Neural progenitor cell (in vitro differentiated cells): ENCODE measurements around the gene AGXT. TPM values are rescaled to one million over a fixed set of nuclear protein-coding genes. Genes with fewer than 3 reads are reported as not detected.

Source experiments
- DNase-seq: peaks from one replicate; pipeline ENCODE4 v3.0.0-alpha.2; 2016; ENCODE audit warnings: low spot score
- H2AFZ ChIP-seq: fragments of 200-600 bp; sonication (generic); replicated peaks from 2 replicates; pipeline ENCODE4 v1.6.1; 2016; ENCODE audit warnings: antibody characterized with exemption
- H3F3A ChIP-seq: fragments of 200-600 bp; sonication (generic); 2 replicates; pipeline ENCODE4 v1.6.1; 2016; ENCODE audit warnings: antibody characterized with exemption, low read depth
- H3K27ac ChIP-seq: fragments of 200-600 bp; sonication (generic); 2 replicates; pipeline ENCODE4 v1.5.1; 2016; ENCODE audit warnings: mild to moderate bottlenecking
- H3K27me3 ChIP-seq: fragments of 200-600 bp; sonication (generic); 2 replicates; pipeline ENCODE4 v1.6.1; 2016; ENCODE audit warnings: mild to moderate bottlenecking, moderate library complexity
- H3K36me3 ChIP-seq: fragments of 200-600 bp; sonication (generic); 2 replicates; pipeline ENCODE4 v1.5.1; 2016
- H3K4me1 ChIP-seq: fragments of 200-600 bp; sonication (generic); 2 replicates; pipeline ENCODE4 v1.6.1; 2016; ENCODE audit warnings: mixed run types
- H3K4me2 ChIP-seq: fragments of 200-600 bp; sonication (generic); 2 replicates; pipeline ENCODE4 v1.6.1; 2016
- H3K4me3 ChIP-seq: fragments of 200-600 bp; sonication (generic); 2 replicates; pipeline ENCODE4 v1.5.1; 2016
- H3K79me2 ChIP-seq: fragments of 200-600 bp; sonication (generic); 2 replicates; pipeline ENCODE4 v1.6.1; 2016; ENCODE audit warnings: low read depth
- H3K9ac ChIP-seq: fragments of 200-600 bp; sonication (generic); 2 replicates; pipeline ENCODE4 v1.6.1; 2016
- H3K9me3 ChIP-seq: fragments of 200-600 bp; sonication (generic); 2 replicates; pipeline ENCODE4 v1.5.1; 2016; ENCODE audit warnings: low read depth
- H4K20me1 ChIP-seq: fragments of 200-600 bp; sonication (generic); 2 replicates; pipeline ENCODE4 v1.6.1; 2016; ENCODE audit warnings: low read depth
- H3K27ac Mint-ChIP-seq: 3 replicates; pipeline ENCODE4 v1.8.0; 2021; ENCODE audit warnings: mixed read lengths
- H3K27me3 Mint-ChIP-seq: 2 replicates; pipeline ENCODE4 v1.8.0; 2022; ENCODE audit warnings: low read depth, mild to moderate bottlenecking, inconsistent platforms, moderate library complexity, mixed read lengths; ENCODE audit not compliant: insufficient read depth
- H3K36me3 Mint-ChIP-seq: 3 replicates; pipeline ENCODE4 v1.8.0; 2021; ENCODE audit warnings: mixed read lengths
- H3K4me1 Mint-ChIP-seq: 3 replicates; pipeline ENCODE4 v1.8.0; 2021; ENCODE audit warnings: mixed read lengths
- H3K4me3 Mint-ChIP-seq: 3 replicates; pipeline ENCODE4 v1.8.0; 2021; ENCODE audit warnings: mild to moderate bottlenecking, moderate library complexity, mixed read lengths
- H3K9me3 Mint-ChIP-seq: 3 replicates; pipeline ENCODE4 v1.8.0; 2020; ENCODE audit warnings: mixed read lengths
- EZH2 ChIP-seq: fragments of 200-600 bp; sonication (generic); IDR thresholded peaks from 2 replicates; pipeline ENCODE4 v1.6.1; 2017; ENCODE audit warnings: antibody characterized with exemption, mild to moderate bottlenecking, moderate library complexity
- EZH2phosphoT487 ChIP-seq: fragments of 200-600 bp; sonication (generic); IDR thresholded peaks from 2 replicates; pipeline ENCODE4 v1.6.1; 2017; ENCODE audit warnings: antibody characterized with exemption
- total RNA-seq: library from RNA; depleted of rRNA; stranded (reverse); fragments of >200 nt; gene quantifications from 2 replicates; pipeline ENCODE4 v1.2.3, GENCODE V29; 2015; ENCODE audit warnings: low replicate concordance
- TF ChIP-seq, protein P1 (sequence below): fragments of 200-600 bp; sonication (generic); IDR thresholded peaks from 2 replicates; pipeline ENCODE4 v1.5.1; 2017; ENCODE audit warnings: antibody characterized with exemption, mild to moderate bottlenecking

Gene AGXT
- total RNA-seq, 1 donor from 2014 or later: not detected

DNA sequence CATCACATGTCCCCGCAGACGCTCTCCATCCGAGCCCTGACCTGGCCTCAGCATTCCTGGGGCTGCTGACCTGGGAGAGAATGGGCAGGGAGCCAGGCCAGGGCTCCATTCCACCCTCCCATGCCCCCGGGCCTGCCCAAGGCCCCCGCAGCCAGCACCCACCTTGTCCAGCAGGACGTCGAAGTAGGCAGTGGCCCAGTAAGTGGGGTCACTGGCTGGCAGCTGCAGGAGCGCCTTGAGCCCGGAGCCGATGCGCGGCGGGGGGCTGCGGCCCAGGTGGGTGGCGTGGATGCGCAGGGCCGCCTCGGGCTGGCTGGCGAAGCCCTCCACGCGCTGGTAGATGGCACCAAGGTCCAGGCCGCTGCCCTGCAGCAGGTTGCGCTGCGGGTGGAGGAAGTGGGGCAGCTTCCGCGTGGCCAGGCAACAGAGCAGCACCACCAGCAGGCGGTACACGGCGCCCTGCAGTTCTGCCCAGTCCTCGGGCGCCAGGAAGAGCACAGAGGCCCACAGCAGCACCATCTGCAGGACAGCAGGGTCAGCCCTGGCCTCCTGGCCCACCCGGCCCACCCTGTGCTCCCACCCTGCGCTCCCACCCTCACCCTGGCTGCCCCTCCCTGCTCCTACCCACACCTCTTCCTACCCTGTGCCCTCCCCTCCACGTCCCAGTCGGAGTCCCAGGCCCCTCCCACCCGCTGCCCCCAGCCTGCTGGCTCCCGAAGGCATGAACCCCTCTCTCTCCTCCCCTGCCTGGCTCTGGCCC lies 19.7 kb downstream of the AGXT start:
- H3K4me3 Mint-ChIP-seq: no peak overlapping the region
- H3K36me3 Mint-ChIP-seq: no peaks in the 10 kb centered on the region
- no peak overlapping the region for H3K27ac ChIP-seq
- H3K9ac ChIP-seq: no peak overlapping the region
- DNase-seq: no peak
- no peaks in the 10 kb centered on the region for H3K79me2 ChIP-seq
- no peaks in the 10 kb centered on the region for H3K4me1 Mint-ChIP-seq
- TF ChIP-seq EZH2: no peak
- TF ChIP-seq EZH2phosphoT487: no peak
- TF ChIP-seq, protein P1, sequence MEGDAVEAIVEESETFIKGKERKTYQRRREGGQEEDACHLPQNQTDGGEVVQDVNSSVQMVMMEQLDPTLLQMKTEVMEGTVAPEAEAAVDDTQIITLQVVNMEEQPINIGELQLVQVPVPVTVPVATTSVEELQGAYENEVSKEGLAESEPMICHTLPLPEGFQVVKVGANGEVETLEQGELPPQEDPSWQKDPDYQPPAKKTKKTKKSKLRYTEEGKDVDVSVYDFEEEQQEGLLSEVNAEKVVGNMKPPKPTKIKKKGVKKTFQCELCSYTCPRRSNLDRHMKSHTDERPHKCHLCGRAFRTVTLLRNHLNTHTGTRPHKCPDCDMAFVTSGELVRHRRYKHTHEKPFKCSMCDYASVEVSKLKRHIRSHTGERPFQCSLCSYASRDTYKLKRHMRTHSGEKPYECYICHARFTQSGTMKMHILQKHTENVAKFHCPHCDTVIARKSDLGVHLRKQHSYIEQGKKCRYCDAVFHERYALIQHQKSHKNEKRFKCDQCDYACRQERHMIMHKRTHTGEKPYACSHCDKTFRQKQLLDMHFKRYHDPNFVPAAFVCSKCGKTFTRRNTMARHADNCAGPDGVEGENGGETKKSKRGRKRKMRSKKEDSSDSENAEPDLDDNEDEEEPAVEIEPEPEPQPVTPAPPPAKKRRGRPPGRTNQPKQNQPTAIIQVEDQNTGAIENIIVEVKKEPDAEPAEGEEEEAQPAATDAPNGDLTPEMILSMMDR: no peak
- no peaks in the 10 kb centered on the region for H4K20me1 ChIP-seq
- H3K36me3 ChIP-seq: no peaks in the 10 kb centered on the region
- no peaks in the 10 kb centered on the region for H3K27me3 ChIP-seq
- no peaks in the 10 kb centered on the region for H3K4me1 ChIP-seq
- no peaks in the 10 kb centered on the region for H3K9me3 Mint-ChIP-seq
- no peak overlapping the region for H3K27ac Mint-ChIP-seq
- H3K4me3 ChIP-seq: no peak overlapping the region
- H3K27me3 Mint-ChIP-seq: peaks cover 5% of the 10 kb centered on the region
- H2AFZ ChIP-seq: no peak overlapping the region
- no peaks in the 10 kb centered on the region for H3K9me3 ChIP-seq
- no peaks in the 10 kb centered on the region for H3F3A ChIP-seq
- no peak overlapping the region for H3K4me2 ChIP-seq

DNA sequence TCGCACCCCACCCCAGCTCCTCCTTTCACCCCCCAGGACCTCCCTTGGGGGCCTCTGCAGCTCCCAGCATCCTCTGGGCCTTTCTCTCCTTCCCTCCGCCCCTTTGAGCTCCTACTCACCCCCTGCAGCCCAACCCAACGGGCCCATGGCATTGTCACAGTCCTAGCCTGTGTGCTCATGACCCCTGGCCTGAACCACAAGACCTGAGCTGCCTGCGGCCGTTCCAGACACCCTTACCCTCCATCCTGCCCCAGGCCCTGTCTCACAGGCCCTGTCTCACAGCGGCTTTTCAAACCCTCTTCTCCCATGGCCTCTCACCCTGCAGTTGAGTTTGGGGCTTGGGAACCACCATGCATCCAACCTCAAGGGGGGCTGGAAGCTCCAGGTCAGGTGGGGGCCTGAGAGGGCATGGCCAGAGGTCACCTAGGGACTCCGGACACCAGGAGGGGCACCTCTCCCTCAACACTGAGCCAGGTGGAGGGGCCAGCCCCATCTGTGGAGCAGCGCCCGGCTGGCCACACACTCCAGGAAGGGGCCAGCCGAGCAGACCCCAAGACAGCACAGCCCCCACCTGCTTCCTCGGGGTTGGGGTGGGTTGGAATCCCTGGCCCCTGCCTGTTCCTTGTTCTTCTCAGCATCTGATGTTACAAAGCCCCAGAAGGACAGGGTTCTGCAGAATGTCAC lies 20.4 kb downstream of the AGXT start:
- H3K4me3 Mint-ChIP-seq: no peak overlapping the region
- Histone ChIP-seq H3K27ac (no peak overlapping the region), H3K4me3 (no peak overlapping the region), H3K4me2 (no peak overlapping the region), H3K27me3 (no peaks in the 10 kb centered on the region), H3K9me3 (no peaks in the 10 kb centered on the region), H3F3A (no peaks in the 10 kb centered on the region), H3K79me2 (no peaks in the 10 kb centered on the region), H3K36me3 (no peaks in the 10 kb centered on the region), H3K9ac (no peak overlapping the region), H3K4me1 (no peaks in the 10 kb centered on the region), H2AFZ (no peak overlapping the region), H4K20me1 (no peaks in the 10 kb centered on the region)
- H3K36me3 Mint-ChIP-seq: no peaks in the 10 kb centered on the region
- no peak for DNase-seq
- peaks cover 4% of the 10 kb centered on the region for H3K27me3 Mint-ChIP-seq
- no peak overlapping the region for H3K27ac Mint-ChIP-seq
- no peaks in the 10 kb centered on the region for H3K9me3 Mint-ChIP-seq
- TF ChIP-seq, protein P1: no peak
- TF ChIP-seq EZH2 (no peak), EZH2phosphoT487 (no peak)
- H3K4me1 Mint-ChIP-seq: peaks cover 4% of the 10 kb centered on the region

DNA sequence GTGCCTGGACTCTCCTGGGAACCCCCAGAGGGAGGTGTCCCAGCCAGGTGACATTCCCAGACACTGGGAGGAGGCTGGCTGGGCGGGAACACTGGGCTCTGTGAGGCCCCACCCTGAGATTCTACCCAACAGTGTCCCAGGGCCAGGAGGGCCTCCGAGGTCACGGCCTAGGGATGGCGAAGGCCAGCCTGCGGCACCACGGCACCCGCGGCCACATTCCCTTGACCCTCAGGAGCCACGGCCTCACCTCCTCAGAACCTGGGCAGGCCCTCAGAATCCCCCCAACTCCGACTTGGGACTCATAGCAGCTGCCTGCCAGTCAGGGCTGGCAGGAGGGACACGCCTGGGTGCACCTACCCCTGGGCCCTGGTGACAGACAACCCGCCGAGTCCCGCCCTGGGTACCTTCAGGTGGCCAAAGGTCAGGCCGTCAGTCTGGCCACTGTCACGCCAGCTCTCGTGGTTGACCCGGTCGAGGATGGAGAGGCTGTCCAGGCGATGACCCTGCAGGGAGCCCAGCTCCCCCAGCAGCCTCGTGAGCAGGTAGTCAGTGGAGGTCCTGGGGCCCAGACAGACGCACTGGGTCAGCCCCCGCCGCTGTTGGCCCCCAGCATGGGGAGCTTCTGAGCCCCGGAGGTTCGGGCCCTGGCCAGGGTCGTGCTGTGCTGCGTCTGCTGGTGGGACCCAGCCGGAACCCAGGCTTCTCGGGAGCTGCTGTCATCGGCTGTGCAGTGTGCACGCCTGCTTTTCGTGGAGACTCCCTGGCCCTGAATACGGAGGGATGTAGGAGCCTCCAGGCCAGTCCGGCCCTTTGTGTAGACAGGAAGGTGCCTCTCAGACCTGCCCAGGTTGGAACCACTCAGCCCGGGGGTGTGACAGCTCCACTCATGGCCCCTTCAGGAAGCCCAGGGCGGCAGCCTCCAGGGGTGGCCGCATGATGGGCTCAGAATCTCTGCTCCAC lies 21.3 kb downstream of the AGXT start:
- no peak overlapping the region for H3K4me3 ChIP-seq
- no peak overlapping the region for H3K4me3 Mint-ChIP-seq
- peaks cover 2% of the 10 kb centered on the region for H3K27me3 Mint-ChIP-seq
- no peaks in the 10 kb centered on the region for H3K79me2 ChIP-seq
- no peaks in the 10 kb centered on the region for H3K9me3 Mint-ChIP-seq
- TF ChIP-seq, protein P1: no peak
- no peak for TF ChIP-seq EZH2phosphoT487
- no peak for TF ChIP-seq EZH2
- DNase-seq: no peak
- no peaks in the 10 kb centered on the region for H3K36me3 ChIP-seq
- H4K20me1 ChIP-seq: no peaks in the 10 kb centered on the region
- no peaks in the 10 kb centered on the region for H3K4me1 ChIP-seq
- H3K9ac ChIP-seq: no peak overlapping the region
- no peaks in the 10 kb centered on the region for H3F3A ChIP-seq
- no peak overlapping the region for H3K4me2 ChIP-seq
- H3K4me1 Mint-ChIP-seq: peaks cover 4% of the 10 kb centered on the region
- H3K27me3 ChIP-seq: no peaks in the 10 kb centered on the region
- no peaks in the 10 kb centered on the region for H3K9me3 ChIP-seq
- H3K36me3 Mint-ChIP-seq: no peaks in the 10 kb centered on the region
- H2AFZ ChIP-seq: no peak overlapping the region
- H3K27ac ChIP-seq: no peak overlapping the region
- no peak overlapping the region for H3K27ac Mint-ChIP-seq
